Epithelial cell of esophagus (primary cell): ENCODE results near the gene BUD23.
"Not testable (repeated sequence)": the region's sequence is repeated elsewhere in the genome, so short reads cannot be mapped to it uniquely, and the experiment has no call there.

Experiments
- DNase-seq: peaks from one replicate; pipeline ENCODE4 v3.0.0; 2010; ENCODE audit warnings: low read depth
- H3K4me3 ChIP-seq: 2 replicates; pipeline ENCODE4 v1.5.1; 2011; ENCODE audit warnings: mild to moderate bottlenecking, low read length, control low read depth
- CTCF ChIP-seq: IDR thresholded peaks from 2 replicates; pipeline ENCODE4 v1.5.1; 2011; ENCODE audit warnings: low read depth, mild to moderate bottlenecking, low read length, control low read depth, inconsistent platforms; ENCODE audit not compliant: insufficient read depth; ENCODE audit errors: missing control alignments

BUD23 gene

DNA sequence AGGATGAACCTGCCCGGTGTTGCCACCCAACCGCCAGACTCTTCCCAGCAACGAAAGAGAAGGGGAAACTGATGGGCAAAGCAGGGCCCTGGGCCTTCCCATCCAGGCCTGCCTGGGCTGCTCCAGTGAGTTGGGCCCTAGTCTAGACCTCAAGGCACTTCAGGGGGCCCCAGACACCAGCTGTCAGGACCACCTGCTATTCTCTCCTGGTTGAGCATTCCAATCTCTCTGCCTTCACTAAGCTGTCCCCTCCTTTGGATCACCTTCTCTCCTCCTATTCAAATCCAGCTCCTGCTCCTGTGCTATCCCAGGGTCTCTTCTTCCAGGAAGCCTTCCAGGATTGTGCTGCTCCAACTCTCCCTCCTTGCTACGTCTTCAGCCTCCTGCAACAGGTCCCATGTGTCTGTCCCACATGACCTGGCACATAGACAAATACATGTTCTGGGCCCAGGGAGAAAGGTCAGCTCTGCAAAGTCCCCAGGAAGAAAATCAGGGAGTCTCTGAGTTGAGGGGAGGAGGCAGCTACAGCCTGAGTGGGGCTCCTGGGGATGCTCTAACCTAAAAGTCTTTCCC, 33.0 kb downstream of the BUD23 start:
- no peak for DNase-seq
- H3K4me3 ChIP-seq: no peak overlapping the region
- no peak for TF ChIP-seq CTCF

DNA sequence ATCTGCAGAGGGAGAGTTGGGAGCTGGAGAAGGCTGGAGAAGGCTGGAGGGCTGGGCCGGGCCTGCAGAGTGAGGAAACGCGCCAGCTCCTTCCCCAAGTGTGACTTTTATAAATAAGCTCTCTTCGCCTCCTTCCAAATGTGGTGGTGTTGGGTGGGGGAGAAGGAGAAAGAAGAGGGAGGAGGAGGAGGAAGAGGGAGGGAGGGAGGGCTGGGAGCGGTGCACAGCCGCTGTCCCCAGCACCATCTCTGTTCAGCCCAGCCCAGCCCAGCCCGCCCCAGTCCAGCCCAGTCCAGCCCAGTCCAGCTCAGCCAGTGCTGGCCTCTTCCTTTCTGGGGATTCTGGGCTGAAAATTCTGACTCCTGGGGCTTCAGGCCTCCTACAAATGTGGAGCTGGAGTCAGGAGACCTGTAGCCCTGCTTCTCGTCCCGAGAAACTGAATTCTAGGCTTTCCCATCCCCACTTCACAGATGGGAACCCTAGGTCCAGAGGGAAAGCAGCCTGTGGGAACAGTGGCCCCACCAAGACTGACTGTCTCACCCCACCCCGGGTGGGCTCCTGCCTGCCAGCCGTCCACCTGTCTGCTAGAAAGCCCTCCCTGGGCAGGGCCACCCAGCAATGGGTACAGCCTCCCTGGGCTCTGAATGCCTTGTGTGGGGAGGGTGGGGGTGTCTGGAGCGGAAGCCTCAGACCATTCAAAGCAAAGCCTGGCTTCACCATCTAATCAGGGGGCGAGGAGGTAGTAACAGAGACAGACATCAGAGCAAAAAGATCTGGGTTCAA, 33.8 kb downstream of the BUD23 start:
- TF ChIP-seq CTCF: no peak
- DNase-seq: no peak
- H3K4me3 ChIP-seq: no peak overlapping the region

GRCh38 chr7:73717991-73718405, 34.6 kb downstream of the BUD23 start:
- peak overlapping the region; percentile 67 for H3K4me3 ChIP-seq
- TF ChIP-seq CTCF: no peak
- DNase-seq: peak; percentile 93

GRCh38 chr7:73718438-73718881, 35.1 kb downstream of the BUD23 start:
- no peak for TF ChIP-seq CTCF
- no peak for DNase-seq
- peak overlapping the region; percentile 67 for H3K4me3 ChIP-seq

DNA sequence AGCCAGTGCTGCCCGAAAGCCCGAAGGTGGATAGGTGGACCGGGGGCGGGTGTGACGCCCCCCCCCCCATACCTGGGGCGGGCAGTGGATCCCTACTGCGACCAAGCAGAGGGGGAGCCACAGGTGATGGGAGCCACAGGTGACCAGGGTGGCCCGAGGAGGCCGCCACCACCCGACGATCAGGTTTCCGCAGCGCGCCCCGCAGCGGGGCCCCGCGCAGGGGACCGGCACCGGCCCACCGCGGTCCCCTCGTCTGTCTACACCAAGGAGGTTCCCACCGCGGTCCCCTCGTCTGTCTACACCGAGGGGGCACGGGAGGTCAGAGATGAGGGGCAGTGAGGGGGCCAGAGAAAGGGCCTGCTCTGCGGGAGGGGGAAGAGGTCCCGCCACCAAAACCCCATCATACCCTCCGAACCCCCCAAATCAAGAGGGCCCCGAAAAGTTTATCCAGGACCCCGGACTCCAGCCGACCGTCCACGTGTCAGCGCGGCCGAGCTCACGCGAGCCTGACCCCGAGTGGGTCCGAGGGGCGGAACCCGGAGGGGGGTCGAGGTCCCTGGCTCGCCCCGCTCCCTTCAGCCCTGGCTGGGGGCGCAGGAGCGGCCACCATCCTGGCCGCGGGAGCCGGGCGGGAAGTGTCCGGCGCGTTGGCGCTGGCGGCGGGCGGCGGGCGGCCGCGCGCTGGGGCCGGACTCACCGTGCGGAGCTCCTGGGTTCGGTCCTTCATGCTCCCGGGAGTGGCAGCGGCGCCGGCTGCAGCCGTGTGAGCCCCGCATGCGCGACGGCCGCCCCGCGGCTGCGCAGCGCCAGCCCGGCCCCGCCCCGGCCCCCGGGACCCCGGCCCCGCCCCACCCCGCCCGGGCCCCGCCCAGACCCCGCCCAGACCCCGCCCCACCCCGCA, 35.8 kb downstream of the BUD23 start, which contains the start of gene STX1A:
Gene STX1A, minus strand, starts transcription at position 765 of the 901 bp plus-strand sequence. Its CDS starts 38 bp downstream, at position 727.
- peak; percentile 81 for DNase-seq
- H3K4me3 ChIP-seq: peak within 1 kb of the TSS; percentile 67
- no peak for TF ChIP-seq CTCF

DNA sequence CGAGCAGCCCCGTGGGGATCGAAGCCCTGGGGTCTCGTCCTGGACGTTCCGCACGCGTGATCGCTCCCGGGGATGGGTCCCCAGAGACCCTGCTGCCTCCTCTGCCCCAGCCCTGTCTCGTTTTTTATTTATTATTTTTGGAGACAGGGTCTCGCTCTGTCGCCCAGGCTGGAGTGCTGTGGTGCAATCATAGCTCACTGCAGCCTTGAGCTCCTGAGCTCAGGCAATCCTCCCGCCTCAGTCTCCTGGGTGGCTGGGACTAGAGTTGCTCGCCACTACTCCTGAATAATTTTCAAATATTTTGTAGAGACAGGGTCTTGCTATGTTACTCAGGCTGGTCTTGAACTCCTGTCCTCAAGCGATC, 36.4 kb downstream of the BUD23 start:
- peak overlapping the region; percentile 15 for H3K4me3 ChIP-seq
- no peak for TF ChIP-seq CTCF
- no peak for DNase-seq

- DNase-seq, H3K4me3 ChIP-seq: not testable (repeated sequence)
These were observed 37.0 kb downstream of the BUD23 start for GRCh38 chr7:73720443-73720842.
